Retina (tissue), 1 donor: ENCODE measurements around the gene OARD1.
"Not testable (repeated sequence)": the region's sequence is repeated elsewhere in the genome, so short reads cannot be mapped to it uniquely, and the experiment has no call there.

Experiments
- DNase-seq: peaks from one replicate; pipeline ENCODE4 v3.0.0-alpha.2; 2016

The OARD1 gene

GRCh38 chr6:41071923-41072835 is at the start of gene OARD1:
OARD1 (minus strand) TSS chr6:41072356; CDS start chr6:41071634, 722 bp downstream.
- peak; percentile 100 for DNase-seq

GRCh38 chr6:41120058-41120457 is 47.9 kb upstream of the OARD1 start:
- no peak for DNase-seq

- no peak for DNase-seq
Observed at GRCh38 chr6:41119508-41119907, 47.4 kb upstream of the OARD1 start.

- not testable (repeated sequence) for DNase-seq
Observed at GRCh38 chr6:41115027-41115426, 42.9 kb upstream of the OARD1 start.

- DNase-seq, result no peak
Observed at GRCh38 chr6:41111017-41111416, 38.9 kb upstream of the OARD1 start.

GRCh38 chr6:41103847-41104246 is 31.7 kb upstream of the OARD1 start:
- DNase-seq, result no peak

- no peak for DNase-seq
Observed at GRCh38 chr6:41100871-41101287, 28.7 kb upstream of the OARD1 start.

GRCh38 chr6:41098366-41098765 is 26.2 kb upstream of the OARD1 start:
- DNase-seq, result no peak

GRCh38 chr6:41097467-41098090 is 25.4 kb upstream of the OARD1 start:
- DNase-seq, result no peak

GRCh38 chr6:41093729-41094128 is 21.6 kb upstream of the OARD1 start:
- no peak for DNase-seq

- no peak for DNase-seq
Observed at GRCh38 chr6:41092421-41093140, 20.4 kb upstream of the OARD1 start.

GRCh38 chr6:41090841-41091761 is 18.9 kb upstream of the OARD1 start:
- no peak for DNase-seq

GRCh38 chr6:41088451-41088850 is 16.3 kb upstream of the OARD1 start:
- no peak for DNase-seq

GRCh38 chr6:41085182-41085581 is 13.0 kb upstream of the OARD1 start:
- DNase-seq, result no peak

GRCh38 chr6:41083072-41083471 is 10.9 kb upstream of the OARD1 start:
- no peak for DNase-seq

- no peak for DNase-seq
Observed at GRCh38 chr6:41080621-41081020, 8.5 kb upstream of the OARD1 start.

GRCh38 chr6:41079080-41079479 is 6.9 kb upstream of the OARD1 start:
- no peak for DNase-seq

GRCh38 chr6:41078101-41078500 is 5.9 kb upstream of the OARD1 start:
- DNase-seq, result no peak

GRCh38 chr6:41077536-41077935 is 5.4 kb upstream of the OARD1 start:
- DNase-seq, result no peak

GRCh38 chr6:41075651-41076626 is 3.8 kb upstream of the OARD1 start:
- DNase-seq, result no peak
